K562 treated with DMSO at 1 percent for 24 hours (cell line): ENCODE results near the gene CAV2. TPM values are rescaled to one million over a fixed set of nuclear protein-coding genes. Genes with fewer than 3 reads are reported as not detected.

Experiments used
- total RNA-seq: library from RNA; unstranded; fragments of 300-600 nt; gene quantifications from 2 replicates; pipeline ENCODE4 v1.2.3, GENCODE V29; 2022; ENCODE audit warnings: low read depth; ENCODE audit not compliant: insufficient read depth

Gene CAV2
- total RNA-seq, result 18.7 TPM in 2 replicates

GRCh38 chr7:116499168-116500077 lies at the start of gene CAV2:
Gene CAV2 (plus strand): TSS chr7:116499738. CDS start chr7:116499782, 44 bp downstream.

GRCh38 chr7:116524609-116525297 lies 25.2 kb downstream of the CAV2 start, which contains the start of gene CAV1:
Gene CAV1 (plus strand): TSS chr7:116525036. CDS start chr7:116525063, 27 bp downstream.

Other genes with a start within 250 kb of the CAV2 start
- 1.1 and 1.7 TPM in 2 replicates for gene CAV1, start 25.3 kb downstream of the CAV2 start, total RNA-seq
- 4.6 and 4.9 TPM in 2 replicates for gene MET, start 172.5 kb downstream of the CAV2 start, total RNA-seq